Limb (tissue), 2 donors: ENCODE measurements around the gene TUBA4A.
"Not testable (repeated sequence)": the region's sequence is repeated elsewhere in the genome, so short reads cannot be mapped to it uniquely, and the experiment has no call there.

ENCODE experiments used
- DNase-seq, 2 donors: peaks; one replicate each; pipeline ENCODE4 v3.0.0-alpha.2; 2016; ENCODE audit errors: extremely low spot score in 2 of 2

TUBA4A gene

DNA sequence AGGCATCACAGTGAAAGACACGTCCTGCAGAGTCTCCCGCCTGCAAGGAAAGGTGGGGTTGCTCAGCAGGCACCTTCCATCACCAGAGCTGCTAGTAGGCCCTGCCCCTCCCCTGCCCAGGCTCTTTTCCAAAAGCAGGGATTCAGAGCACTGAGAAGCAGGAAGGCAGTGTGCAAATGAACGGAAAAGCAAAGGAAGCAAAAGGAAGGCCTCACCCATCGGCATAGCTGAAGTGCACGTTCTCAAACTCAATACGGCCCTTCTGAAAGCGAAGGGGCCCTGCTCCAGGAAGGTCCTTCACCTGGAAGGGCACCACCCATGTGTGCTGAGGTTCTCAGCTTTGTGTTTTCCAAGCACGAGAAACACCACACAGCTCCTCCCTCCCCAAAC is 40.7 kb downstream of the TUBA4A start:
- DNase-seq, result no peak

DNA sequence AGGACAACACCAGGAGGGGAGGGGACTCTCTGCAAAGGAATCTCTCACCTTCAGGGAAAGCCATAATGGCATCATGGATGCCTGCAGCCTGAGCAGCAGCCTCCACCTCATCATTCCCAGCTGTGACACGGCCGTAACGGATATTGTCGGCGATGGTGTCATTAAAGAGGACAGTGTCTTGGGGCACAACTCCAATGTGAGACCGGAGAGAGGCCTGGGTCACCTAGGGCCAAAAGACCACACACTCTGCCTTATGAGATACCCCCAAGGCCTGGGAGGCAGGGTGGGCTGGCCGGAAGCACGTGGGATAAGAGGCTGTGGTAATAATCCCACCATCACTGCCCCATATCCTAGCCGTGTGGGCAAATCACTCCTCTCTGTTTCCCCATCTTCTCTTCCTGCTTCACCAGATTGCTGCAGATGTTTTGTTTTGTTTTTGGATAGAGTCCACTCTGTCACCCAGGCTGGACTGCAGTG is 42.8 kb downstream of the TUBA4A start:
- no peak for DNase-seq

DNA sequence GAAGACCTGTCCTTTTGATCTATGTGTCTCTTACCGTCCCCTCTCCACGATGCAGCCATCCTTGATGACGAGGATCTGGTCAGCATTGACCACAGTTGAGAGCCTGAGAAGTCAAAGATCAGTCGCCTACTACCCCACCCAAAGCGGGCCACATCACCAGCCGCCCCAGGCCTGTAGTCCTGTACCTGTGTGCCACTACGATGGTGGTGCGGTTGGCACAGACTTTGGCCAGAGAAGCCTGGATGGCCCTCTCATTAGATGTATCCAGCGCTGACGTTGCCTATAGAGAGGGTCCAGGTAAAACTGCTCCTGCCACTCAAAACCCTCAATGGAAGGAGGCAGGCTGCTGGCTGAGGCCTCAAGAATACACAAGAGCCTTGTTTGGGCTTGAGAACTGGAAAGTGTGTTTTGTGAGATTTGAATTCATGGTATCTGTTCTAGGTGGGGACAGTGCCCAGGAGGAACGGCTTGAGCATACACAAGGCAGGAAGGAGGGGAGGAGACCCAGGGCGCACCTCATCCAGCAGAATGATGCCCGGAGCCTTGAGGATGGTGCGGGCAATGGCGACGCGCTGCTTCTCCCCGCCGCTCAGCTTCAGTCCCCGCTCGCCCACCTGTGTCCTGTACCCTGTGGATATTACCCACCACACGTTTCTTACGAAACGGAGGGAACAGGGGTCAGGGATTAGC is 43.4 kb downstream of the TUBA4A start:
- DNase-seq, result no peak

DNA sequence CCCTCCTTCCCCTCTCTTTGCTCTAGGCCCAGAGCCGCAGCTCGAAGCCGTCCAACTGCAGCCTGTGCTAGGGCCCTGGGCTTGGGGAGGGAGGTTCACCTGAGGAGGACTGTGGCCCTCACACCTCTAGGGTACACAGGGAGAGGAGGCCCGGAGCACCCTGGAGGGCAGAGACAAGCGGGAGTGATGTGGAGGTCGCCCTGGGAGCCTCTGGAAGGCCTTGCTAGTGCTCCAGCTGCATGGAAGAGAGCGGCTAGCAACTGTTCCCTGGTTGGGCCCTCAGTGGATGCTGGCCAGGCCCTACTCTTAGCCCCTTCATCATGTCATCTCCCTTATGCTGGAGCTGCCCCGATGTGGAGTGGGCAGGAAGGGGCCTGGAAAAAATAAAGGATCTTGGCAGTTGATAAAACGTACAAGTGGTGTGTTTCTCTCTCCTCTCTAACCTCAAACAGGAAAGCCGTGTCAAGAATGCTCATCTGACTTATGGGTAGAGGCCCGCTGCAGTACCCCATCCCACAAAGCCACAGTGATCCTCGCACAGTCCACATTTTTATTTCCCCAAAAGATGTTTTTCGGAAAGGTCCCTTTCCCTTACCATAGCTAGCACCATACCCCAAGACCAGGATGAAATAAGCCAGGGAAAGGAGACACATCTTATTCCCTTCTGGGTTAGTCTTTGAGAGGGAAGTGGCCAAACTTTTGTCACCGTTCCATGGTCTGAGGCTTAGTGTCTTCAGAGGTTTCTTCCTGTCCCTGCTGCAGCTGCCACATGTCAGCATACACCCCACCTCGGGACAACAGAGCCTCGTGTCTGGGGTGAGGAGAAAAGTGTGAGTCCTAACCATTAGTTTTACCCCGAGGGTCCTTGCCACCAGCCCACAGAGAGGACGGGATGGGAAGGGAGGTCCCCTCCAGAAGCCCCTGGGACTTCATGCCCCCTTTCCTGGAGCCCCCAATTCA is 44.2 kb downstream of the TUBA4A start:
- DNase-seq, result no peak

DNA sequence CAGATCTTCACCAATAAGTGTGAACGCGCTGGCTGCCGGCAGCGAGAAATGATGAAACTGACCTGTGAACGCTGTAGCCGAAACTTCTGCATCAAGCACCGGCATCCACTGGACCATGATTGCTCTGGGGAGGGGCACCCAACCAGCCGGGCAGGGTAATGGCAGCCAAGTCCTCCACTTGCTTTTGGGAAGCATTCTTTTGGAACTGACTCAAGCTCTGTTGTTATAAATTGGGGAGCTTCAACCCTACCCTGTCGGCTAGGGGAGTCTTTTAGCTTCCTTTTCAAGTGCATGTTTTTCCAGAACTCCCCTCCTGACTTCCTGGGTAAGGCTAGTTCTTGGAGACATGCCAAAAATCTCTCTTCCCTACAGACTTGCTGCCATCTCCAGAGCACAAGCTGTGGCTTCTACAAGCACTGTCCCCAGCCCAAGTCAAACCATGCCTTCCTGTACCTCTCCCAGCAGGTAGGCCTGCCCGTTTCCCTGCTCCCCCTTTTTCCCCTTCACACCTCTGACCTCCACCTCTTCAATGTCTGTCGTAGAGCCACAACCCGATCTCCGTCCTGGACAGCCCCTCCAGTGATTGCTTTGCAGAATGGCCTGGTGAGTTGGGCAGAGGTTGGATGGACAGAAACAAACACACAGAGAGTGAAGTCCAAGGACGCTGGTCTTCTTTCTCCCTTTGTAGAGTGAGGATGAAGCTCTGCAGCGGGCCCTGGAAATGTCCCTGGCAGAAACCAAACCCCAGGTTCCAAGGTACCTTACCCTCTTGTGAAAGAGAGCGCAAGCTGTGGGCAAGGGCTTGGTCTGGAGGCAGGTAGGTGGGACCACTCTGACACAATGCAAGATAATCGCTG is 45.6 kb downstream of the TUBA4A start:
- no peak for DNase-seq

DNA sequence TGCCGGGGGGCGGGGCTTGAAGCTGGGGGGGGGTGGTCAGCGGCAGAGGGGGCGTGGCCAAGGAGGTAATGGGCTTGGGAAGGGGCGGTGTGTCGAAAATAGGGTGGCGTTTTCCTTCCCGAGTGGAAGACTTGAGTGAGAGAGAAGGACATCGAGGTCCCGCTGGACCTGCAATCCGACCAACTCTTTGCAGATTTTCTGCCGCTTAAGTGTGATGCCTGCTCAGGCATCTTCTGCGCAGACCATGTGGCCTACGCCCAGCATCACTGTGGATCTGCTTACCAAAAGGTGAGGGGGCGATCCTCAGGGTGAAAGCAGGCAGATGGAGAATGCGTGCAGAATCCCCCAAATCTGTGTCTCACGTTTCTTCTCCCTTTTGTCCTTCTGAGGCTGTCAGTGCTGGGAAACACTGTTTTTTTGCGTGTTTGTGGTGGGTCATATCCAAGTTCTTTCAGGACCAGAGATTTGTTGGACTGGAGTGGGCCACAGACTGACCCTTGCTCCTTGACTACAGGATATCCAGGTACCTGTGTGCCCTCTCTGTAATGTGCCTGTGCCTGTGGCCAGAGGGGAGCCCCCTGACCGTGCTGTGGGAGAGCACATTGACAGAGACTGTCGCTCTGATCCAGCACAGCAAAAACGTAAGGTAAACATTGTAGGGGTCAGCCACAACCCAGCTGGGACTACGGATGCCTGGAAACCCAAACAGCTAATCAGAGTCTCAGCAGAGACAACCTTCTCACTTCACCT is 46.4 kb downstream of the TUBA4A start:
- no peak for DNase-seq

DNA sequence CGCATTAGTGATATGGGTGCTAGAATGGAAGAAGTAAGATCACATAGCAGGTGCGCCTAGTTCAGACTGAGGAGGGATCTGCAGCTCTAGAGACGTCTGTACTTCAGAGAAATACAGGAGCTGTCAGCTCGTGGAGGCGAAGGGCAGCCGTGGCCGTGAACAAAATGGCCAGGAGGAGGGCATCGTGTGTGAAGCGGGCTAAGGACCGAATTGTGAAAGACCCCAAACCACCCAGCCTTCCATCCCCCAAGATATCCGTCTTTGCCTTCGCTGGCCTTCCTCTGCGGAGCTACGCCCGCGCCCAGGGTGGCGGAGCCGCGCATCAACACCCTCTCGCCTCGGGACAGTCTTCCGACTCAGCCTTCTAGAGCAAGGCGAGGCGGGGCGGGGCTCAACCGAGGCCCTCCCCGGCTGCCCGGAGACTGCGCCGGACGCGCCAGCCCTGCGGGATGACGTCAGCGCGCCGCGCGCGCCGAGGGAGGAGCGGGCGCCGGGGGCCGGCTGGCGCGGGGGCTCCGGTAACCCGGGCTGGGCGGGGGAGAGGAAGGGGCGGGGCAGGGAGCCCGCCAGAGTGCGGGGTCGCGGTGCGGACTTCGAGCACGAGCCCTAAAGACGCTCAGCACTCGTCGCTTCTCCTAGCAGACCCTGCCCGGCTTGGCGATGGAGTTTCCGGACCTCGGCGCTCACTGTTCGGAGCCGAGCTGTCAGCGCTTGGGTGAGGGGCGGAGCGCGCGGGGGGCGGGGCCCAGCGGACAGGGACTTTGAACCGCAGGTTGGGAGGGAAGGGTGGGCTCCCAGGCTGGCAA is 47.2 kb downstream of the TUBA4A start, which contains the start of gene ZFAND2B:
ZFAND2B (plus strand) TSS at position 455 of the 806 bp plus-strand sequence; CDS start at position 661, 206 bp downstream.
- peak; percentile 94 to 98 for DNase-seq

DNA sequence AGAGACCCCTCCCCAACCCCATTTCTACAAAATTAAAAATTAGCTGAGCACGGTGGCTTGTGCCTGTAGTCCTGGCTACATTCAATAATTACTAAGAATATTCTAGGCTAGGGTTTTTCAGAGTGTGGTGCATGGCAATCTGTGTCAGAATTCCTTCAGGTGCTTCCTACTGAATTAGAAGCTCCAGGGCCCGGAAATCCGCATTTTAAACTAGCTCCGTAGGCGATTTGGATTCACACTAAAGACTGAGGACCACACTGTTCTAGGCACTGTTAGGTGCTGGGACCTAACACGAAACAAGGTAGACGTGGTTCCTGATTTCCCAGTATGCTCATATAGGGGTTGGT is 47.8 kb downstream of the TUBA4A start:
- DNase-seq, result no peak

DNA sequence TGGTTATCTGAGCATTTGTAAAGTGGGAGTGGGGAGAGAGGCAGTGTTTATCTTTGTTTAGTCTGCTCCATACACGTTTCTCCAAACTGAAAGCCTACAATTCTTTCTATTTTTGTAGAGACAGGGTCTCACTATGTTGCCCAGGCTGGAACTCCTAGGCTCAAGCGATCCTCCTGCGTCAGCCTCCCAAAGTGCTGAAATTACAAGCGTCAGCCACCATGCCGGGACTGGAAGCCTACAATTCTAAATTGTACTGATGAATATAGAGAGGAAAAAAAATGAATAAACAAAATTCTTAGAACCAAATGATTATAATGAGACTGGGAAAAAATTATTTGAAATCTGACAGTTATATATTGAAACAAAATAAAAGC is 48.6 kb downstream of the TUBA4A start:
- DNase-seq, result no peak

DNA sequence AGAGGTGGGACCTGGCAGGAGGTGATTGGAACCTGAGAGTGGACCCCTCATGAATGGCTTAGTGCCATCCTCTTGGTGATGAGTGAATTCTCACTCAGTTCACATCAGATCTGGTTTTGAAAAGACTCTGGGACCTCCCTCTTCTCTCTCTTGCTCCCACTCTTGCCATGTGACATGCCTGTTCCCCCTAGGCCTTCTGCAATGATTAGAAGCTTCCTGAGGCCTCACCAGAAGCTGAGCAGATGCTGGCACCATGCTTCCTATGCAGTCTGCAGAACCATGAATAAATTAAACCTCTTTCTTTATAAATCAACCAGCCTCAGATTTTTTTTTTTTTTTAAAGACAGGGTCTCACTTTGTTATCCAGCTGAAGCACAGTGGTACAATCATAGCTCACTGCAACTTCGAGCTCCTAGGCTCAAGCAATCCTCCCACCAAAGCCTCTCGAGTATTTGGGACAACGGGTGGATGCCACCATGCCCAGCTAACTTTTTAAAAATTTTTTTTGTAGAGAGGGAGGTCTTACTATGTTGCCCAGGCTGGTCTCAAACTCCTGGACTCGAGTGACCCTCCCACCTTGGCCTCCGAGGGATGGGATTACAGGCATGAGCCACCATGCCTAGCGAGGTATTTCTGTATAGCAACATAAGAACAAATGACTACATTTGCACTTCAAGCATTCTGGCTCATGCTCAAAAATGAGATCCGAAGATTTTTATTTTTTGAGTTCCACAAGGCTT is 49.1 kb downstream of the TUBA4A start:
- DNase-seq, result no peak

DNA sequence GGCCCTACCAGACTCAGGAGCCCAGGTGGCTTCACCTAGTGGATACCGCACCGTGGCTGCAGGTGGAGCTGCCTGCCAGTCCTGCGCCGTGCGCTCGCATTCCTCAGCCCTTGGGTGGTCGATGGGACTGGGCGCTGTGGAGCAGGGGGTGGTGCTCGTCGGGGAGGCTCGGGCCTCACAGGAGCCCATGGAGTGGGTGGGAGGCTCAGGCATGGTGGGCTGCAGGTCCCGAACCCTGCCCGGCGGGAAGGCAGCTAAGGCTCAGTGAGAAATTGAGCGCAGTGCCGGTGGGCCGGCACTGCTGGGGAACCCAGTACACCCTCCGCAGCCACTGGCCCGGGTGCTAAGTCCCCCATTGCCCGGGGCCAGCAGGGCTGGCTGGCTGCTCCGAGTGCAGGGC is 52.4 kb downstream of the TUBA4A start:
- not testable (repeated sequence) for DNase-seq

DNA sequence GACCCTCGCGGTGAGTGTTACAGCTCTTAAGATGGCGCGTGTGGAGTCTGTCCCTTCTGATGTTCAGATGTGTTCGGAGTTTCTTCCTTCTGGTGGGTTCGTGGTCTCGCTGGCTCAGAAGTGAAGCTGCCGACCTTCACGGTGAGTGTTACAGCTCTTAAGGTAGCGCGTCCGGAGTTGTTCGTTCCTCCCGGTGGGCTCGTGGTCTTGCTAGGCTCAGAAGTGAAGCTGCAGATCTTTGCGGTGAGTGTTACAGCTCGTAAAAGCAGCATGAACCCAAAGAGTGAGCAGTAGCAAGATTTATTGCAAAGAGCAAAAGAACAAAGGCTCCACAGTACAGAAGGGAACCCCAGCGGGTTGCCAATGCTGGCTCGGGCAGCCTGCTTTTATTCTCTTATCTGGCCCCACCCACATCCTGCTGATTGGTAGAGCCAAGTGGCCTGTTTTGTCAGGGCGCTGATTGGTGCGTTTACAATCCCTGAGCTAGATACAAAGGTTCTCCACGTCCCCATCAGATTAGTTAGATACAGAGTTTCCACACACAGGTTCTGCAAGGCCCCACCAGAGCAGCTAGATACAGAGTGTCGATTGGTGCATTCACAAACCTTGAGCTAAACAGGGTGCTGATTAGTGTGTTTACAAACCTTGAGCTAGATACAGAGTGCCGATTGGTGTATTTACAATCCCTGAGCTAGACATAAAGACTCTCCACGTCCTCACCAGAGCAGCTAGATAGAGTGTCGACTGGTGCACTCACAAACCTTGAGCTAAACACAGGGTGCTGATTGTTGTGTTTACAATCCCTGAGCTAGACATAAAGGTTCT is 53.0 kb downstream of the TUBA4A start:
- not testable (repeated sequence) for DNase-seq
